ENCODE data around the gene LAMA4. TPM values are rescaled to one million over a fixed set of nuclear protein-coding genes. Genes with fewer than 3 reads are reported as not detected.

Gene LAMA4
- total and polyA plus RNA-seq, 4 donors: 28.4 to 261 (median 79.8) TPM

DNA sequence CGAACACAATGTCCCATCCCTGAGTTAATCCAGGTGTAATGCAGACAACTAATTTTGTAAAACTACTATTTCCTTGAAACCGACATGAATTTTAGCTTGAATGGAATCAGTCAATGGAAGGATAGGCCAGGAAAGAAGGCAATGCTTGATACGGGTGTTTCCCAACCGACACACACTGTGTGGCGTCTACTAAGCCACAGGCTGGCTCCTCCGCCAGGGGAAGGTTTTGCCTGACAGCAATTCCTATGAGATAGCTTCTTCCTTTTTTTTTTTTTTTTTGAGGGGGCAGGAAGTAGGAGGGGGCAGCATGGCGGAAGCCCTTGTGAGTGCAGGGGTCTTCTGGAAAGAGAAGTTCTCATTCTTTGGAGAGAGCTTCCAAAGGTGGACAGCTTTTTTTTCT, 12.0 kb upstream of the LAMA4 start:
- no peaks in the 10 kb centered on the region for H3K9me3 ChIP-seq (ENCODE audit: control insufficient read depth in 4 of 4, insufficient read depth in 3 of 4, low read length in 3 of 4)
- H3K4me3 ChIP-seq: no peak overlapping the region
- ATAC-seq (ENCODE audit: insufficient read depth, low FRiP score): no peak
- no peak overlapping the region for H3K9ac ChIP-seq (ENCODE audit: insufficient read depth in 1 of 2, low read length in 2 of 2)
- no peak for DNase-seq
- peaks cover 0 to 9% (median 0%) of the 10 kb centered on the region in 5 donors for H3K4me1 ChIP-seq (ENCODE audit: control insufficient read depth in 5 of 5, insufficient read depth in 5 of 5, low read length in 5 of 5)
- H3K27ac ChIP-seq (ENCODE audit: low read depth in 1 of 2, low read length in 1 of 2): no peak overlapping the region
- no peaks in the 10 kb centered on the region for H3K27me3 ChIP-seq (ENCODE audit: control insufficient read depth in 3 of 3, insufficient read depth in 3 of 3, low read length in 2 of 3)
- TF ChIP-seq, protein P1, sequence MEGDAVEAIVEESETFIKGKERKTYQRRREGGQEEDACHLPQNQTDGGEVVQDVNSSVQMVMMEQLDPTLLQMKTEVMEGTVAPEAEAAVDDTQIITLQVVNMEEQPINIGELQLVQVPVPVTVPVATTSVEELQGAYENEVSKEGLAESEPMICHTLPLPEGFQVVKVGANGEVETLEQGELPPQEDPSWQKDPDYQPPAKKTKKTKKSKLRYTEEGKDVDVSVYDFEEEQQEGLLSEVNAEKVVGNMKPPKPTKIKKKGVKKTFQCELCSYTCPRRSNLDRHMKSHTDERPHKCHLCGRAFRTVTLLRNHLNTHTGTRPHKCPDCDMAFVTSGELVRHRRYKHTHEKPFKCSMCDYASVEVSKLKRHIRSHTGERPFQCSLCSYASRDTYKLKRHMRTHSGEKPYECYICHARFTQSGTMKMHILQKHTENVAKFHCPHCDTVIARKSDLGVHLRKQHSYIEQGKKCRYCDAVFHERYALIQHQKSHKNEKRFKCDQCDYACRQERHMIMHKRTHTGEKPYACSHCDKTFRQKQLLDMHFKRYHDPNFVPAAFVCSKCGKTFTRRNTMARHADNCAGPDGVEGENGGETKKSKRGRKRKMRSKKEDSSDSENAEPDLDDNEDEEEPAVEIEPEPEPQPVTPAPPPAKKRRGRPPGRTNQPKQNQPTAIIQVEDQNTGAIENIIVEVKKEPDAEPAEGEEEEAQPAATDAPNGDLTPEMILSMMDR (IDR thresholded peaks at IDR 0.05; ENCODE audit: control extremely low read depth, extremely low read depth): no peak
- H3K36me3 ChIP-seq (ENCODE audit: control insufficient read depth in 4 of 4, insufficient read depth in 4 of 4, low read length in 4 of 4): no peaks in the 10 kb centered on the region
- WGBS, 2 donors: 40 to 78% methylated on average over 7 of the region's 7 CpGs

DNA sequence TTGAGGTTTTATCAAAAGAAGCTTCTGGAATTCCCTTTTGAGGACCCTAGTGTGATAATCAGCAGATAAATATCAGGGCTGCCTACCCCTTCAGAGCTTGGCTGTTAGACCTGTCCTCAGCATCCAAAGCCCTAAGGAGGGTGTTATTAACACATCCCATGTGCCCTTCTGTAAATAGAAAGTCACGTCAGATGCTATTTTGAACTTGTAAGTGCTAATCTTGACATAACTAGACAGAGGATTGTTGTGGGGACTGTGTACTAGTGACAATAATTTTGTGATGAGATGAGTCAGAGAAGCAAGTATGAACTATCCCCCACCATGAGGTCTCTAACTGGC, 4.9 kb upstream of the LAMA4 start:
- Histone ChIP-seq H3K27ac (ENCODE audit: low read depth in 1 of 2, low read length in 1 of 2) (peak overlapping the region in 1 of 2 donors; percentile 80), H3K27me3 (ENCODE audit: control insufficient read depth in 3 of 3, insufficient read depth in 3 of 3, low read length in 2 of 3) (no peaks in the 10 kb centered on the region), H3K9ac (ENCODE audit: insufficient read depth in 1 of 2, low read length in 2 of 2) (no peak overlapping the region), H3K36me3 (ENCODE audit: control insufficient read depth in 4 of 4, insufficient read depth in 4 of 4, low read length in 4 of 4) (peaks cover 0 to 1% (median 0%) of the 10 kb centered on the region in 4 donors), H3K9me3 (ENCODE audit: control insufficient read depth in 4 of 4, insufficient read depth in 3 of 4, low read length in 3 of 4) (no peaks in the 10 kb centered on the region), H3K4me1 (ENCODE audit: control insufficient read depth in 5 of 5, insufficient read depth in 5 of 5, low read length in 5 of 5) (peaks cover 2 to 12% (median 3%) of the 10 kb centered on the region in 5 donors), H3K4me3 (no peak overlapping the region)
- DNase-seq (no peak), ATAC-seq (ENCODE audit: insufficient read depth, low FRiP score) (no peak)
- 81 to 92% methylated on average over 1 of the region's 1 CpG for WGBS, 2 donors
- TF ChIP-seq, protein P1 (IDR thresholded peaks at IDR 0.05; ENCODE audit: control extremely low read depth, extremely low read depth): no peak

DNA sequence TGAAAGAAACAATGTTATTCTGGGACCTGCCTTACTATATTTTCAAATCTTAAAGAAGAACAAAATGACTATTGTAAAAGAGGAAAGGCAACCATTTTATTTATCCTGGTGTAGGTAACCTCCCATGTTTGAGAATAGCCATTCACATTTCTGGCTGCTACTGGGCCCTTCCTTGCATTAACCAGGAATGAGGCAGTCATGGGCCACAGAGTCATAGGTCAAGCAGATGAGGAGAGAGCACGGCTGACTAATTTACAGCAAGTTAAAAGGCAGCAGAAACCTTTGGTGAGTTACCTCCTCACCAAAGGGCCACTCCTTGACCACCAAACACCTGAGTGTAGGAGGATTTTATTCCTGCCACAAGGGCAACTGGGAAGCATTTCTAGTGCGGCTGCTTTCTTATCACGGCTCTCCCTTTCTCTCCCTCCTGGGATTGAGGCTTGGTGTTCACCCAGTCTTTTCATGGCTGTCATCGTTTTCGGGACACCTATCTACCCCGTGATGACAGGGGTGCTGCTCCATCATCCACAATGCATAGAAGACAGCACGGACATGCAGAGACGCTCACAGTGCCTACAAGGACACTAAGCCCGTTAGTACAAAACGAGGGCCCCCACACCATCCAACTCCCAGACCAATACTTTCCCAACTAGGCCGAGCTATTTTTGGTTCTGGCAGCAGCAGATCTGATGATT, 4.4 kb upstream of the LAMA4 start:
- Histone ChIP-seq H3K27ac (ENCODE audit: low read depth in 1 of 2, low read length in 1 of 2) (peak overlapping the region in 1 of 2 donors; percentile 80), H3K4me3 (no peak overlapping the region), H3K9ac (ENCODE audit: insufficient read depth in 1 of 2, low read length in 2 of 2) (no peak overlapping the region), H3K36me3 (ENCODE audit: control insufficient read depth in 4 of 4, insufficient read depth in 4 of 4, low read length in 4 of 4) (peaks cover 0 to 6% (median 0%) of the 10 kb centered on the region in 4 donors), H3K9me3 (ENCODE audit: control insufficient read depth in 4 of 4, insufficient read depth in 3 of 4, low read length in 3 of 4) (no peaks in the 10 kb centered on the region), H3K27me3 (ENCODE audit: control insufficient read depth in 3 of 3, insufficient read depth in 3 of 3, low read length in 2 of 3) (no peaks in the 10 kb centered on the region), H3K4me1 (ENCODE audit: control insufficient read depth in 5 of 5, insufficient read depth in 5 of 5, low read length in 5 of 5) (peaks cover 2 to 12% (median 3%) of the 10 kb centered on the region in 5 donors)
- DNase-seq: no peak
- no peak for ATAC-seq (ENCODE audit: insufficient read depth, low FRiP score)
- TF ChIP-seq, protein P1 (IDR thresholded peaks at IDR 0.05; ENCODE audit: control extremely low read depth, extremely low read depth): no peak
- 92 to 94% methylated on average over 11 of the region's 11 CpGs for WGBS, 2 donors

Data from lung (tissue), 12 donors.